Choroid plexus epithelial cell (primary cell): ENCODE measurements around the gene GNG2.

Source experiments
- DNase-seq: peaks from one replicate; pipeline ENCODE4 v3.0.0-alpha.2; 2010; ENCODE audit warnings: low read depth
- H3K4me3 ChIP-seq: 2 replicates; pipeline ENCODE4 v1.5.1; 2011; ENCODE audit warnings: low read depth, mild to moderate bottlenecking, control low read depth, low read length, moderate library complexity
- CTCF ChIP-seq: conservative IDR thresholded peaks from 2 replicates; pipeline ENCODE4 v1.5.1; 2011; ENCODE audit warnings: low read depth, mild to moderate bottlenecking, control low read depth, inconsistent platforms, low read length, moderate library complexity

Gene GNG2

DNA sequence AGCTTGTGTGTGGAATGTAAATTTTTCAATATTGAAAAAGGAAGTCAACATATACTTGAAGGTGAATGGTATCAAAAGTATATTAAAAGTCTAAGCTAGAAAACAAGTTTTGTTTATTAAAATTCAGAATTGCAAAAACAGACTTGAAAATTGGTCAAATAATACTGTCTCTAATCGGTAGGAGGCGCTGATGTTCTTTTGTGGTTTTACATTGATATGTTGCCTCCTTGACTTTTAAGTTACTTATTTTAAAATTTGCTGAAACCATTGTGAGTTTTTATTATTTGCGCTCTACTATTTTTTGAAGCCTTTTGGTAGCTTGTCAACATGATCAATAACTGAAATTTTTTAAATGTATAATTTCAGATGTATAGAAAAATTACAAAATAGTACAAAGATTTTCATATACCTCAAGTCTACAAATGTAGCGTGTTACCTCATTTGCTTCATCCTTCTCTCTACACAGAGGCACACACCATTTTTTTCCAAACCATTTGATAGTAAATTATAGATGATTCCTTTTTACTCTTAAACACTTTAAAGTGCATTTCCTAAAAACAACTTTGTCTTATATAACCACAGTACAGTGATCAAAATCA is 135.8 kb downstream of the GNG2 start:
- peak; percentile 83 for DNase-seq
- TF ChIP-seq CTCF = peak; percentile 68
- no peak overlapping the region for H3K4me3 ChIP-seq

GRCh38 chr14:51998348-51998747 is 137.9 kb downstream of the GNG2 start:
- no peak for TF ChIP-seq CTCF
- DNase-seq = no peak
- no peak overlapping the region for H3K4me3 ChIP-seq

DNA sequence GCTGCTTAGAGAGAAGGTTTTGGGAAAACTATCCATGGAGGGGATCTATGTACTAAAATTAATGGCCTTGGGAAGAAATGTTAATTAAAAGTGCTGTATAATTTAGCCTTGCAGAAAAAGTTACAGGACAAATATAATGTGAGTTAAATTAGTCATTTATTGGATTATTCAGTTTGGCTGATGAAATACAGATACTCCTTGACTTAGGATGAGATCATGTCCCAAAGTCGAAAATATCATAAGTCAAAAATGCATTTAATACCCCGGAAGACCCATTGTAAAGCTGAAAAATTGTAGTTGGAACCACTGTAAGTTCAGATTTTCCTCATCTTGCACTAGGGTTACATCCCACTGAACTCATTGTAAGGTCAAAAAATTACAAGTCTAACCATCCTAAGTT is 138.7 kb downstream of the GNG2 start:
- DNase-seq = peak; percentile 42

GRCh38 chr14:52000019-52000582 is 139.7 kb downstream of the GNG2 start:
- H3K4me3 ChIP-seq = no peak overlapping the region
- no peak for DNase-seq
- TF ChIP-seq CTCF = no peak

More for the DNA sequence above, 138.7 kb downstream of the GNG2 start:
- no peak overlapping the region for H3K4me3 ChIP-seq
- no peak for TF ChIP-seq CTCF

DNA sequence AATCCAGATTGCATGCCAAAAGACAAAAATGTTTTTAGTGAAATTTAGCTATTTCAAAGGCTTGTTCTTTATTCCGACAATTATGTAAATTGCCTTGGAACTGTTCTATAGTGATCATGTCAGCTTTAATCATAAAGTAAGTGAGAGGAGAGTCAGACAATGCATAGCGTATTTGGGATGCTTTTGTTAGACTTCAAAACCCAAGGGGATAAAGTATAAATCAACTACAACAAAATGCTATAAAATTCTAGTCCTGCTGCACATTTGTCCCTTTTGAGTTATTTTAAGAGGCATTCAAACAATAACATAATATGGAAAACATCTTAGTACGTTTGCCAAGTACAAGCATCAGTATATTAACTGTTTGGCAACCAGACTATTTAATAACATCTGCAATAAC is 140.3 kb downstream of the GNG2 start:
- H3K4me3 ChIP-seq = no peak overlapping the region
- DNase-seq = no peak
- no peak for TF ChIP-seq CTCF

- no peak for TF ChIP-seq CTCF
- no peak overlapping the region for H3K4me3 ChIP-seq
- DNase-seq = no peak
These were observed 142.1 kb downstream of the GNG2 start for GRCh38 chr14:52002542-52002941.

- no peak for TF ChIP-seq CTCF
- H3K4me3 ChIP-seq = no peak overlapping the region
- DNase-seq = peak; percentile 95
These were observed 142.9 kb downstream of the GNG2 start for GRCh38 chr14:52003324-52003723.
